ENCODE results near the gene RASA3.
A peak's percentile ranks its signal among the peaks of the same experiment; 100 is the strongest.

The RASA3 gene

DNA sequence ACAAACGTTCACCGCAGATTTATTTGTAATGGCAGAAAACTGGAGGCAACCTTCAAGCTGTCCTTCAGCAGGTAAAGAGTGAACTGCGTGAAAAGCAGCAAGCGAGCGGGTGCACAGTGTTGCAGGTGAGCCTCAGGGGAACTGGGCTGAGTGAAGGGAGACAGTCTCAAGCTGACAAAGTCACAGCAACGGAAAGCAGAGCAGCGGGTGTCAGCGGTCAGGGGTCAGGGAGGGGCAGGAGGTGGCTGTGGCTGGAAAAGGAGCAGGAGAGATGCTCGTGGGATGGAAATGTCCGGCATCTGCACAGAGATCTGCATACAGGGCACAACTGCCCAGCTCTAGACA lies 8.5 kb upstream of the RASA3 start:
- H3K27ac ChIP-seq (ENCODE audit: poor library complexity, severe bottlenecking): no peak overlapping the region
- ATAC-seq (ENCODE audit: low read depth): no peak
- H3K4me3 ChIP-seq (ENCODE audit: severe bottlenecking): no peak overlapping the region
- H3K27me3 ChIP-seq (ENCODE audit: insufficient read depth, poor library complexity, severe bottlenecking): no peaks in the 10 kb centered on the region
- TF ChIP-seq CTCF (IDR thresholded peaks at IDR 0.05; ENCODE audit: poor library complexity, severe bottlenecking): no peak
- DNase-seq (ENCODE audit: low spot score): no peak
- no peaks in the 10 kb centered on the region for H3K9me3 ChIP-seq (ENCODE audit: severe bottlenecking)
- no peaks in the 10 kb centered on the region for H3K36me3 ChIP-seq (ENCODE audit: low read depth)
- H3K4me1 ChIP-seq (ENCODE audit: insufficient read depth, poor library complexity, severe bottlenecking): no peaks in the 10 kb centered on the region

- DNase-seq (ENCODE audit: low spot score): peak; percentile 47
Observed at GRCh38 chr13:114140131-114140905, 7.9 kb upstream of the RASA3 start.

GRCh38 chr13:114136576-114136975 lies 4.2 kb upstream of the RASA3 start:
- H3K9me3 ChIP-seq (ENCODE audit: severe bottlenecking): no peaks in the 10 kb centered on the region
- no peak overlapping the region for H3K27ac ChIP-seq (ENCODE audit: poor library complexity, severe bottlenecking)
- TF ChIP-seq CTCF (IDR thresholded peaks at IDR 0.05; ENCODE audit: poor library complexity, severe bottlenecking): no peak
- ATAC-seq (ENCODE audit: low read depth) (no peak), DNase-seq (ENCODE audit: low spot score) (peak; percentile 22)
- H3K4me3 ChIP-seq (ENCODE audit: severe bottlenecking): no peak overlapping the region
- no peaks in the 10 kb centered on the region for H3K4me1 ChIP-seq (ENCODE audit: insufficient read depth, poor library complexity, severe bottlenecking)
- no peaks in the 10 kb centered on the region for H3K27me3 ChIP-seq (ENCODE audit: insufficient read depth, poor library complexity, severe bottlenecking)
- no peaks in the 10 kb centered on the region for H3K36me3 ChIP-seq (ENCODE audit: low read depth)

More at GRCh38 chr13:114140131-114140905, 7.9 kb upstream of the RASA3 start:
- no peak for ATAC-seq (ENCODE audit: low read depth)
- no peak for TF ChIP-seq CTCF (IDR thresholded peaks at IDR 0.05; ENCODE audit: poor library complexity, severe bottlenecking)
- Histone ChIP-seq H3K9me3 (ENCODE audit: severe bottlenecking) (no peaks in the 10 kb centered on the region), H3K27ac (ENCODE audit: poor library complexity, severe bottlenecking) (no peak overlapping the region), H3K36me3 (ENCODE audit: low read depth) (no peaks in the 10 kb centered on the region), H3K4me3 (ENCODE audit: severe bottlenecking) (no peak overlapping the region), H3K4me1 (ENCODE audit: insufficient read depth, poor library complexity, severe bottlenecking) (no peaks in the 10 kb centered on the region), H3K27me3 (ENCODE audit: insufficient read depth, poor library complexity, severe bottlenecking) (no peaks in the 10 kb centered on the region)

DNA sequence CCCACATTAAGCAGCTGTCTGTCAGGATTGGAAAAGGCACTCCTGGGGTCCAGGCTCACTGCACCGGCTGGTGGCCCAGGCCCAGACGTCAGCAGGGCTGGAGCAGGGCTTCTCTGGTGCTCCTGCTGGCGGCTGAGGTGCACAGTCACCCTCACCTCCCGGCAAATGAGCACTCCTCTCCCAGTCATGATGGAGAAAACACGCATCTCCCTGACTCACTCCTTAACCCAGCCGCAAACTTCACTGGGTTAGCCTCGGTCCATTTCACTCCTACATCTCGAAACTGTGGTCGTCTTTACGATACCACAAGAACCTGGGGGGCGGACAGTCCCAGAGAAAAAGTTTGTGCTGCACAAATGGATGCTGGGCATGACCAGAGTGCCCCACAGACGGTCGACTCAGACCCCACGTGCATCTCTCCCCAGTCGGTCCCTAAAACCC lies 3.3 kb upstream of the RASA3 start:
- no peaks in the 10 kb centered on the region for H3K36me3 ChIP-seq (ENCODE audit: low read depth)
- peaks cover 2% of the 10 kb centered on the region for H3K4me1 ChIP-seq (ENCODE audit: insufficient read depth, poor library complexity, severe bottlenecking)
- DNase-seq (ENCODE audit: low spot score): peak; percentile 22
- TF ChIP-seq CTCF (IDR thresholded peaks at IDR 0.05; ENCODE audit: poor library complexity, severe bottlenecking): no peak
- no peak overlapping the region for H3K27ac ChIP-seq (ENCODE audit: poor library complexity, severe bottlenecking)
- no peak overlapping the region for H3K4me3 ChIP-seq (ENCODE audit: severe bottlenecking)
- H3K9me3 ChIP-seq (ENCODE audit: severe bottlenecking): no peaks in the 10 kb centered on the region
- ATAC-seq (ENCODE audit: low read depth): no peak
- no peaks in the 10 kb centered on the region for H3K27me3 ChIP-seq (ENCODE audit: insufficient read depth, poor library complexity, severe bottlenecking)

GRCh38 chr13:114134944-114135610 lies 2.7 kb upstream of the RASA3 start:
- DNase-seq (ENCODE audit: low spot score) (no peak), ATAC-seq (ENCODE audit: low read depth) (no peak)
- H3K4me1 ChIP-seq (ENCODE audit: insufficient read depth, poor library complexity, severe bottlenecking): peaks cover 7% of the 10 kb centered on the region
- TF ChIP-seq CTCF (IDR thresholded peaks at IDR 0.05; ENCODE audit: poor library complexity, severe bottlenecking): no peak
- no peaks in the 10 kb centered on the region for H3K36me3 ChIP-seq (ENCODE audit: low read depth)
- H3K27me3 ChIP-seq (ENCODE audit: insufficient read depth, poor library complexity, severe bottlenecking): no peaks in the 10 kb centered on the region
- no peaks in the 10 kb centered on the region for H3K9me3 ChIP-seq (ENCODE audit: severe bottlenecking)
- no peak overlapping the region for H3K4me3 ChIP-seq (ENCODE audit: severe bottlenecking)
- H3K27ac ChIP-seq (ENCODE audit: poor library complexity, severe bottlenecking): no peak overlapping the region

Data from RWPE2 (cell line).